GM10266 (cell line): ENCODE results near the gene CFL1.
"Not testable (repeated sequence)": the region's sequence is repeated elsewhere in the genome, so short reads cannot be mapped to it uniquely, and the experiment has no call there.

Experiments
- DNase-seq: peaks from one replicate; pipeline ENCODE4 v3.0.0; 2012; ENCODE audit errors: extremely low spot score
- TF ChIP-seq, protein P1 (sequence below): IDR thresholded peaks from 2 replicates; pipeline ENCODE4 v1.5.1; 2012; ENCODE audit warnings: mild to moderate bottlenecking, low read depth; ENCODE audit not compliant: control insufficient read depth, insufficient read depth; ENCODE audit errors: missing control alignments

Gene CFL1

DNA sequence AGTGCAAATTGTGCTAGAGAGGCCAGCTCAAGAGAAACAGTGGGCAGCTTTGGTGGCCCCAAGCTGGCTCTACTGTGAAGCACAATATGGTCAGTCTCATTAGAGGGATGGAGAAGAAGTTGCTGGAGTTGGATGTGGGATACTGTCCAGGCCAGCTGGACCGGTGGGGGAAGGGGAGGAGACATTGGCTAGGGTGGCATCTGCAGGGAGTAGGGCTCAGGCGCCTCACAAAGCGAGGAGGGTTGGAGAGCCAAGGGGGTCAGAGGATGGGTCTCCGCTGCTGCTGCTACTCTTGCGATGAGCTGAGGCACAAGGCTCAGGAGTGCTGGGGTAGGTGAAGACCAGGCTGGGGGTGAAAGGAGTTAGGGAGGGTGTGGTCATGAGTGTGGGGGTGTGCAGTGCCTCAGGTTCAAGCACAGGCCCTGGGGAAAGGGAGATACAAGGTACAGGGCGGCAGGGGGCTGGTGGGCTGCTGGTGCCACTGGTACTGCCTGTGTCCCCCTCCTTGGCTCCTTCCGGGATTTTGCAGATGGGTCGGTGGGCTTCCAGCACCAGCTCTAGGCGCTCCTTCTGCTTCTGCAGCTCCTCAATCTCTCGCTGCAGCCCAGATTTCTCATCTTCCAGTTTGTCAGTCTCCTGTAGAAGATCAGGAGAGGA, 34.8 kb upstream of the CFL1 start:
- TF ChIP-seq, protein P1, sequence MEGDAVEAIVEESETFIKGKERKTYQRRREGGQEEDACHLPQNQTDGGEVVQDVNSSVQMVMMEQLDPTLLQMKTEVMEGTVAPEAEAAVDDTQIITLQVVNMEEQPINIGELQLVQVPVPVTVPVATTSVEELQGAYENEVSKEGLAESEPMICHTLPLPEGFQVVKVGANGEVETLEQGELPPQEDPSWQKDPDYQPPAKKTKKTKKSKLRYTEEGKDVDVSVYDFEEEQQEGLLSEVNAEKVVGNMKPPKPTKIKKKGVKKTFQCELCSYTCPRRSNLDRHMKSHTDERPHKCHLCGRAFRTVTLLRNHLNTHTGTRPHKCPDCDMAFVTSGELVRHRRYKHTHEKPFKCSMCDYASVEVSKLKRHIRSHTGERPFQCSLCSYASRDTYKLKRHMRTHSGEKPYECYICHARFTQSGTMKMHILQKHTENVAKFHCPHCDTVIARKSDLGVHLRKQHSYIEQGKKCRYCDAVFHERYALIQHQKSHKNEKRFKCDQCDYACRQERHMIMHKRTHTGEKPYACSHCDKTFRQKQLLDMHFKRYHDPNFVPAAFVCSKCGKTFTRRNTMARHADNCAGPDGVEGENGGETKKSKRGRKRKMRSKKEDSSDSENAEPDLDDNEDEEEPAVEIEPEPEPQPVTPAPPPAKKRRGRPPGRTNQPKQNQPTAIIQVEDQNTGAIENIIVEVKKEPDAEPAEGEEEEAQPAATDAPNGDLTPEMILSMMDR, result no peak
- DNase-seq, result no peak

DNA sequence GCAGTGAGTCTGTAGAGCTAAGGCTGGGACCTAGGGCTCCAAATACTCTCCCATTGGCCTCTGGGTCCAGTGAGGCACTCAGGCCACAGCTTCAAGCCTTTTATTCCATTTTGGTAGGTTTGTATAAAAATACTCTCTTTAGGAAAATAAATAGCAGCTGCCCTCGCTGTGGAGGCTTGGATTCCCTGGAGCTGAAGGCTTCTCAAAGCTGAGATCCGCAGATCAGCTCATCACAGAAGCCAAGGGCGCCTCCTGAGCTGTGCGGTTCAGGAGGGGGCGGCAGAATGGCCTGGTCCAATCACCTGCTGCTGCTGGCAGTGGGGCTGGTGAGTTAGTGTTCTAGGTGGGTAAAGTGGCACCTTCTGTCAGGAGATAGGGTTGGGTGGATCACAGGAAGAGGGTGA, 34.2 kb upstream of the CFL1 start:
- not testable (repeated sequence) for DNase-seq

DNA sequence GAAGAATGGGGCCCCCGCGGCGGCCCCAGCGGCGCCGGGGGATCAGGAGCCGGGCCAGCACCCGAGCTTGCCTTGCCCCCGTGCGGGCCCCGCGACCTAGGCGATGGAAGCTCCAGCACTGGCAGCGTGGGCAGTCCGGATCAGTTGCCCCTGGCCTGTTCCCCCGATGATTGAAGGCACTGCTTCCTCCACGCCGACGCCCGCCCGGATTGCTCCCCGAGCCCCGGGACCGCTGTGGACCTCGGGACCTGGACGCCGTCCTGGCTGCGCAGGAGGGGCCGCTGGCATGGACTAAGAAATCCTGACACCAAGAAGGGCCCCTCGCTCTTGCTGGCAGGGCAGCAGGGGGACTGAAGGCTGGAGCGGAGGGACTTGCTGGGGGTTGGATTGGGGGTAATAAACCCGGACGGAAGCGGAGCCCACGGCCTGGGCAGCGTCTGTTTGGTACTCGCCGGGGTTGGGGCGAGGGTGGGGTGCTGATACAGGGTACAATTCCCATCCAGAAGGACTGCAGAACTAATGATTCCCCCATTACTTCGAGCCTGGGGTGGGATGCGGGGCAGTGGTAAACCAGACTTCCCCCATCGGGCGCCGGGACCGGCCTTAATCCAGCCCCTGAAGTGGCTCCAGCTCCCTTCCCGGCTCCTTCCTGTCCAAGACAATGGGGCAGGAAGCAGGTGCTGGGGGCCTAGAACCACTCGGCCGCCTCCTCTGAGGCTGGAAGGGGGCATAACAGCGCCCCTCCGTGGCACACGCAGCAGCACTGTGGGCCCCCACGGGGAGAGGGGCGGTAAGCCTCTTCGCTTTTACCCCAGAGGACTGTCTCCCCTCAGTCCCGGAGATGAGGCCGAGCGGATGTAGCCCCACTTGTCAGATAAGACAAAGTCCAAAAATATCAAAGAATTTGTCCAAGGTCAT, 33.5 kb upstream of the CFL1 start:
- no peak for DNase-seq

DNA sequence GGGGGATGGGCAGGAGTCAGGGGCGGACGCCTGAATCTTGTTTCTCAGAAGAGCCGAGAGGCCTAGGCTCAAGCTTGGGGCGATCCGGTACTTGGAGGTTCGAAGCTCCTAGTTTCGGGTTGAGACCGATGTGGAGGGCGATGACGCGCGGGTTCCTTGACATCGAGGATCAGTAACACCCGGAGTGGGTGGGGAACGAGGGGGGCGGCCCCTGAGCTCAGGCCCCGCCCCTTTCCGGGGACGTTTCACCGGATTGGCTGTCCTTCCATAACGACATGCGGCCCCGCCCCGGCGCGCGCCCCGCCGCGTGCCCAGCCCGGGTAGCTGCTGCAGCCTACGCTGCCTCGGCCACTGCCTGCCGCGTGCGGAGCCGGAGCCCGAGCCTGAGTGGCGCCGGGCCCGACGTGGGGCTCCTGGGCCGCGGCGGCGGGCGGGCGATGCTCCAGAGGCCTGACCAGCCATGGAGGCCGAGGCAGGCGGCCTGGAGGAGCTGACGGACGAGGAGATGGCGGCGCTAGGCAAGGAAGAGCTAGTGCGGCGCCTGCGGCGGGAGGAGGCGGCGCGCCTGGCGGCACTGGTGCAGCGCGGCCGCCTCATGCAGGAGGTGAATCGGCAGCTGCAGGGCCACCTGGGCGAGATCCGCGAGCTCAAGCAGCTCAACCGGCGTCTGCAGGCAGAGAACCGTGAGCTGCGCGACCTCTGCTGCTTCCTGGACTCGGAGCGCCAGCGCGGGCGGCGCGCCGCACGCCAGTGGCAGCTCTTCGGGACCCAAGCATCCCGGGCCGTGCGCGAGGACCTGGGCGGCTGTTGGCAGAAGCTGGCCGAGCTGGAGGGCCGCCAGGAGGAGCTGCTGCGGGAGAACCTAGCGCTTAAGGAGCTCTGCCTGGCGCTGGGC, 32.6 kb upstream of the CFL1 start, which contains the start of gene CCDC85B:
Gene CCDC85B (plus strand): TSS at position 350 of the 895 bp plus-strand sequence. CDS start 111 bp downstream, at position 461.
- TF ChIP-seq, protein P1, result peak; percentile 23
- peak; percentile 98 for DNase-seq

More for the DNA sequence above, 33.5 kb upstream of the CFL1 start:
- TF ChIP-seq, protein P1, result peak; percentile 74

- TF ChIP-seq, protein P1, result peak; percentile 79
- DNase-seq, result peak; percentile 97
These were observed 30.3 kb upstream of the CFL1 start, which contains the start of gene FIBP for GRCh38 chr11:65888163-65888814. Gene FIBP (minus strand): TSS chr11:65888471. CDS start chr11:65888418, 53 bp downstream.

- TF ChIP-seq, protein P1, result no peak
- no peak for DNase-seq
These were observed 29.8 kb upstream of the CFL1 start for GRCh38 chr11:65887723-65888162.
